ENCODE data around the gene MFSD1. TPM values are rescaled to one million over a fixed set of nuclear protein-coding genes. Genes with fewer than 3 reads are reported as not detected.

Gene MFSD1
- total RNA-seq, 1 donor from 2014 or later, result 30.5 TPM

DNA sequence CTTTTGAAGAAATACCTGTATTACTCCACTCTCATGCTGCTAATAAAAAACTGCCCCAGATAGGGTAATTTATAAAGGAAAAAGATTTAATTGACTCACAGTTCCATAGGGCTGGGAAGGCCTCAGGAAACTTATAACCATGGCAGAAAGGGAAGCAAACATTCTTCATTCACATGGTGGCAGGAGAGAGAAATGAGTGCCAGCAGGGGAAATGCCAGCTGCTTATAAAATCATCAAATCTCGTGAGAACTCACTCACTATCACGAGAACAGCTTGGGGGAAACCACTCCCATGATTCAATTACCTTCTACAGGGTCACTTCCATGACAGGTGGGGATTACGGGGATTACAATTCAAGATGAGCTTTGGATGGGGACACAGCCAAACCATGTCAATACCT, 18.7 kb downstream of the MFSD1 start:
- TF ChIP-seq, protein P1, sequence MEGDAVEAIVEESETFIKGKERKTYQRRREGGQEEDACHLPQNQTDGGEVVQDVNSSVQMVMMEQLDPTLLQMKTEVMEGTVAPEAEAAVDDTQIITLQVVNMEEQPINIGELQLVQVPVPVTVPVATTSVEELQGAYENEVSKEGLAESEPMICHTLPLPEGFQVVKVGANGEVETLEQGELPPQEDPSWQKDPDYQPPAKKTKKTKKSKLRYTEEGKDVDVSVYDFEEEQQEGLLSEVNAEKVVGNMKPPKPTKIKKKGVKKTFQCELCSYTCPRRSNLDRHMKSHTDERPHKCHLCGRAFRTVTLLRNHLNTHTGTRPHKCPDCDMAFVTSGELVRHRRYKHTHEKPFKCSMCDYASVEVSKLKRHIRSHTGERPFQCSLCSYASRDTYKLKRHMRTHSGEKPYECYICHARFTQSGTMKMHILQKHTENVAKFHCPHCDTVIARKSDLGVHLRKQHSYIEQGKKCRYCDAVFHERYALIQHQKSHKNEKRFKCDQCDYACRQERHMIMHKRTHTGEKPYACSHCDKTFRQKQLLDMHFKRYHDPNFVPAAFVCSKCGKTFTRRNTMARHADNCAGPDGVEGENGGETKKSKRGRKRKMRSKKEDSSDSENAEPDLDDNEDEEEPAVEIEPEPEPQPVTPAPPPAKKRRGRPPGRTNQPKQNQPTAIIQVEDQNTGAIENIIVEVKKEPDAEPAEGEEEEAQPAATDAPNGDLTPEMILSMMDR (conservative IDR thresholded peaks at IDR 0.05), result no peak
- no peaks in the 10 kb centered on the region for H3K27me3 Mint-ChIP-seq
- DNase-seq (ENCODE audit: extremely low spot score, unreplicated experiment), result no peak
- no peak overlapping the region for H3K4me3 Mint-ChIP-seq
- no peaks in the 10 kb centered on the region for H3K4me1 Mint-ChIP-seq (ENCODE audit: unreplicated experiment)
- no peaks in the 10 kb centered on the region for H3K9me3 Mint-ChIP-seq
- peaks cover 13% of the 10 kb centered on the region for H3K36me3 Mint-ChIP-seq
- H3K27ac Mint-ChIP-seq, result no peak overlapping the region

DNA sequence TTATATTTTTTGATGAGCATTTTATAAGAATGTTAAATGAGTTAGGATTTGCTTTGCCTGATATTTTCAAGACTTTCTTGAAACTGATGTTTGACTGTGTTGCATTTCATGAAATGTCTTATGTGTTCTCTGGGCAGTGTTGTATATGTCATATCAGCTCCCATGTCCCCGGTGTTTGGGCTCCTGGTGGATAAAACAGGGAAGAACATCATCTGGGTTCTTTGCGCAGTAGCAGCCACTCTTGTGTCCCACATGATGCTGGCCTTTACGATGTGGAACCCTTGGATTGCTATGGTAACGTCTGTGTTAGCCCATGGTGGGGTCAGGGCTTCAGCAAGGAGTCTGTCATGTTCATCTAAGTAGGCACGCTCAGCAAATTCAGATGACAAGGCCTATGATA, 20.0 kb downstream of the MFSD1 start:
- TF ChIP-seq, protein P1 (conservative IDR thresholded peaks at IDR 0.05), result no peak
- no peak for DNase-seq (ENCODE audit: extremely low spot score, unreplicated experiment)
- Mint-ChIP-seq H3K36me3 (peaks cover 13% of the 10 kb centered on the region), H3K4me1 (ENCODE audit: unreplicated experiment) (no peaks in the 10 kb centered on the region), H3K27me3 (no peaks in the 10 kb centered on the region), H3K27ac (no peak overlapping the region), H3K4me3 (no peak overlapping the region), H3K9me3 (no peaks in the 10 kb centered on the region)

DNA sequence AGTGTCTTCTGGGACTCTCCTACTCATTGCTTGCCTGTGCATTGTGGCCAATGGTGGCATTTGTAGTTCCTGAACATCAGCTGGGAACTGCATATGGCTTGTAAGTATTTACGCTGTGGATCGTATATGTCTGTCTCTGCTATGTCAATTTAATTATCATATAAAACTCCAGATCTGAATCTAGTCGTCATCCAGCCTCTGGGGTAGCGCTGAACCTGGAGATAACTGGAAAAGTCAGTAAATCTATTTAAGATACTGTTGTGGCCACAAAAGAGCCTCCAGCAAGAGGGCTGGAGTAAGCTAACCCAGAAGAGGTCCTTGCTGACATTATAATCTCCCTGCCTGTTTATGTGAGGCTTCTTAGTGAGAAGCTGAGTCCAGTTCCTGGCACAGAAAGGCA, 21.6 kb downstream of the MFSD1 start:
- Mint-ChIP-seq H3K27me3 (no peaks in the 10 kb centered on the region), H3K9me3 (no peaks in the 10 kb centered on the region), H3K36me3 (peaks cover 9% of the 10 kb centered on the region), H3K4me1 (ENCODE audit: unreplicated experiment) (no peaks in the 10 kb centered on the region), H3K27ac (no peak overlapping the region), H3K4me3 (no peak overlapping the region)
- TF ChIP-seq, protein P1 (conservative IDR thresholded peaks at IDR 0.05), result no peak
- DNase-seq (ENCODE audit: extremely low spot score, unreplicated experiment), result no peak

DNA sequence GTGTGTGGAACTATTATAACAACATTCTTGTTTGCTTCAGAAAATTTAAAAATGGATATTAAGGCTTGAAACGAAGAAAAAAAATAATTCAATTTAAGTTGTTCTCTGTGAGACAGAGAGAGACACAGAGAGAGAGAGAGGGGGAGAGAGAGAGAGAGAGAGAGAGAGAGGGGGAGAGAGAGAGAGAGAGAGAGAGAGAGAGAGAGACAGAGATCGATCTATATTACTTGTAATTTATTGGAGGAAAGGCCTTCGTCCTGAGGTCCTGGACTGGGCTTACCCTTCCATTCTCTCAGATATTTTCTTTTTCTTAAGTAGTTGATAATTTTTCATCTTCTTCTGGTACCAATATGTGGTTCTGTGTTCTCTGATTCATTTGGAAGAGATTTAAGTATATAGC, 25.9 kb downstream of the MFSD1 start:
- no peak for DNase-seq (ENCODE audit: extremely low spot score, unreplicated experiment)
- H3K27me3 Mint-ChIP-seq, result no peaks in the 10 kb centered on the region

DNA sequence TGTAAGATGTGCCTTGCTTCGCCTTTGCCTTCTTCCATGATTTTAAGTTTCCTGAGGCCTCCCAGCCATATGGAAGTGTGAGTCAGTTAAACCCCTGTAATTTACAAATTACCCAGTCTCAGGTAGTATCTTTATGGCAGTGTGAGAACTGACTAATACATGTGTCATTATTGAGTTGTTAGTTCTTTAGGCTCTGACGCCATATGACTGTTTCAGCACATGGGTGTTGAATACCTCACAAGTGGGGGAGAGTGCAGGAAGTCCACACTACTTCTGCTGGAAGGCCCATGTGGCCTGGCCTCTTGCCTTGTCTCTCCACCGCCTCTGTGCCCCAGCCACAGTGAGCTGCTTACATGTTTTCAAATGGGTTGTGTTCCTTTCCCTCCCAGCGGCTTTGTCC, 28.5 kb downstream of the MFSD1 start:
- Mint-ChIP-seq H3K9me3 (no peaks in the 10 kb centered on the region), H3K4me3 (no peak overlapping the region), H3K27me3 (no peaks in the 10 kb centered on the region), H3K4me1 (ENCODE audit: unreplicated experiment) (no peaks in the 10 kb centered on the region), H3K27ac (no peak overlapping the region), H3K36me3 (peaks cover 7% of the 10 kb centered on the region)
- TF ChIP-seq, protein P1 (conservative IDR thresholded peaks at IDR 0.05), result no peak
- no peak for DNase-seq (ENCODE audit: extremely low spot score, unreplicated experiment)

More for the DNA sequence above, 25.9 kb downstream of the MFSD1 start:
- Mint-ChIP-seq H3K36me3 (peaks cover 7% of the 10 kb centered on the region), H3K9me3 (no peaks in the 10 kb centered on the region), H3K4me1 (ENCODE audit: unreplicated experiment) (no peaks in the 10 kb centered on the region), H3K27ac (no peak overlapping the region), H3K4me3 (no peak overlapping the region)
- TF ChIP-seq, protein P1 (conservative IDR thresholded peaks at IDR 0.05), result no peak

DNA sequence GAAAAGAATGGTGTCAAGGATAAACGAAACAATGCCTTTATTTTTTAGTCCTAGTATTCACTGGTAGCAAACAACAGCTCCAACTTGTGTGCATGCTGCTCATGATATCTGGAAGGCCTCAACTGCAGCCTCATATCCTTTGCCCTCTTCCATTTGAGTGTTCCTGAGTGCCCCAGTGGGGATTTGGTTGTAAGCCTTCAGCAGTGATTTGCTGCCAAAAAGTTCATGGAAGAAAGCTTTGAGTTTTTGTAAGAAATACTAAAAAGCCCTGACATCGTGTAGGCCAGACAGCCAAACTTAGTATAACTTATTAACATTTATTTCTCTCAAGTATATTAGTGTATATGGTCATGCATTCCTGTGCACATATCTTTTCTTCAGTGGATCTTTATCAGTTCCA, 30.0 kb downstream of the MFSD1 start:
- no peak overlapping the region for H3K27ac Mint-ChIP-seq
- no peaks in the 10 kb centered on the region for H3K27me3 Mint-ChIP-seq
- DNase-seq (ENCODE audit: extremely low spot score, unreplicated experiment), result no peak
- H3K4me1 Mint-ChIP-seq (ENCODE audit: unreplicated experiment), result no peaks in the 10 kb centered on the region
- H3K36me3 Mint-ChIP-seq, result peaks cover 7% of the 10 kb centered on the region
- H3K9me3 Mint-ChIP-seq, result no peaks in the 10 kb centered on the region
- no peak overlapping the region for H3K4me3 Mint-ChIP-seq
- TF ChIP-seq, protein P1 (conservative IDR thresholded peaks at IDR 0.05), result no peak
